AG10803 (cell line): ENCODE results near the gene NANOS2.

Experiments
- DNase-seq: peaks from one replicate; pipeline ENCODE4 v3.0.0; 2010; ENCODE audit warnings: low read depth
- H3K4me3 ChIP-seq: 2 replicates; pipeline ENCODE4 v1.5.1; 2011; ENCODE audit warnings: mild to moderate bottlenecking, low read length, control low read depth
- CTCF ChIP-seq: conservative IDR thresholded peaks from 2 replicates; pipeline ENCODE4 v1.5.1; 2011; ENCODE audit warnings: mild to moderate bottlenecking, low read length, control low read depth, inconsistent platforms

Gene NANOS2

DNA sequence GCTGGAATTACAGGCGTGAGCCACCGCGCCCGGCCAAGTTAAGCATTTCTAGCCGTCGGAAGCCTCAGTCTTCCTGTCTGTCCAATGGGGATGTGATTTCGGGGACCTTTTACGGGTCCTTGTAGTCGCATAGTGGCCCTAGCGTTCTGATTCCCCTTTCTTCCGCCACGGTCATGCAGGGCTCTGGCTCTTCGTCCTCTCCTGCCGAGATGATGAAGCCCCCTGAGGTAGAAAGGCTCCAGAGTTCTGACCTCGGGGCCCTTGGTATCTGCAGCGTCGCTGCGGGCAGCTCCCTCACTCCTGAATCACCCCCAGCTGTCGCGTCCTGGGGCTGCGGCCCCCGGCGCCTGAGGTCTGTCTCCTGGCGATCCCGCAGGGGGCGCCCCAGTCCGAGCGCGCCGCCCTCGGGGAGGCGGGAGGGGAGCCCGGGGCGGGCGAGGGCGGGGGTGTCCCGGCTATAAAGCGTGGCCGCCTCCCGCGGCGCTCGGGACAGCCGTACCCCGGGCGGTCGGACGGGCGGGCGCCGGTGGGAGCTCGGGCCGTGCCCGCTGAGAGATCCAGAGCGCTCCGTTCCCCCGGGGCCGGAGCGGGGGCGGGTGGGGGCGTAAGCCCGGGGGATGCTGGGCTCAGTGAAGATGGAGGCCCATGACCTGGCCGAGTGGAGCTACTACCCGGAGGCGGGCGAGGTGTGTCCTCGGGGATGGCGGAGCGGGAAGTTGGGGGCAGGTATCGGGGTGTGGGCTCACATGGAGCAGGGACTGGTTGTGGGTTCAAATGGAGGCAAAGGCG is 50.5 kb downstream of the NANOS2 start, which contains the start of gene FOXA3:
FOXA3 (plus strand) TSS at position 487 of the 789 bp plus-strand sequence; CDS start at position 618, 131 bp downstream.
- no peak for DNase-seq
- H3K4me3 ChIP-seq: peak within 1 kb of the TSS; percentile 51
- peak; percentile 29 for TF ChIP-seq CTCF

GRCh38 chr19:45863335-45863839 is 51.2 kb downstream of the NANOS2 start:
- peak overlapping the region; percentile 51 for H3K4me3 ChIP-seq
- no peak for TF ChIP-seq CTCF
- DNase-seq: no peak
